Adrenal gland (tissue), 5 donors: Measurements from ENCODE around the gene PGM1.

Experiments used
- CTCF ChIP-seq, 6 experiments: fragments of 450-650 bp in 4 of 6; fragments of 200-600 bp in 2 of 6; sonication (generic) in 1 of 6; IDR thresholded peaks; 1 replicate in 5 of 6; 2 replicates in 1 of 6; pipeline versions ENCODE4 v1.5.1 to v1.8.0; 2016 to 2021; ENCODE audit warnings: antibody characterized with exemption in 6 of 6, mild to moderate bottlenecking in 2 of 6, moderate library complexity in 1 of 6
- POLR2A ChIP-seq, 2 donors: fragments of 450-650 bp; IDR thresholded peaks; one replicate each; pipeline ENCODE4 v1.6.1; 2017; ENCODE audit warnings: antibody characterized with exemption in 2 of 2, mild to moderate bottlenecking in 2 of 2, moderate library complexity in 1 of 2
- donor health status: DM: no; HTN: no; CAD: no.

GRCh38 chr1:63600248-63600647 lies 7.0 kb downstream of the PGM1 start:
- TF ChIP-seq POLR2A (IDR thresholded peaks at IDR 0.05) (no peak), CTCF (IDR thresholded peaks at IDR 0.05) (no peak)
